Measurements from ENCODE around the gene LDLRAP1.
"Not testable (repeated sequence)": the region's sequence is repeated elsewhere in the genome, so short reads cannot be mapped to it uniquely, and the experiment has no call there.

The LDLRAP1 gene

DNA sequence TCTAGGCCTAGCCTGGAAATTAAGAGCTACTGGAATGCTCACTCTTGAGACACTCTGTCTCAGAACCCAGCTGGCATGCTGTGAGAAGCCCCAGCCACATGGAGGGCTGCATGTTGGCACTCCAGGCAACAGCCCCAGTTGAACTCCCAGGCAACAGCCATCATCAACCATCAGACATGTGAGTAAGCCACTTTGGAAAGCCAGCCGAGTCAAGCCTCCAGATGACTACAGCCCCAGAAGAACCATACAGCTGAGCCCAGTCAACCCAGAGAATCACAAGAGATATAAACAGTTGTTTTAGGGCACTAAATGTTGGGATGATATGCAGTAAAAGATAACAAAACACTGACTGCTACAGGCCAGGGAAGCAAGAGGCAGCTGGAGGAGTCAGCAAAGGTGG is 55.5 kb downstream of the LDLRAP1 start:
- H3K9me3 ChIP-seq: peaks cover 7% of the 10 kb centered on the region; the same call in 1 of the 2 replicates
- H3K27ac ChIP-seq: no peak overlapping the region
- H3K36me3 ChIP-seq: no peaks in the 10 kb centered on the region
- H3K9ac ChIP-seq: no peak overlapping the region
- no peaks in the 10 kb centered on the region for H4K20me1 ChIP-seq
- no peaks in the 10 kb centered on the region for H3K27me3 ChIP-seq
- H3K4me2 ChIP-seq: no peak overlapping the region
- peaks cover 12% of the 10 kb centered on the region for H3K4me1 ChIP-seq
- TF ChIP-seq Cebpa-rat (IDR thresholded peaks at IDR 0.05): no peak
- H3K4me3 ChIP-seq: no peak overlapping the region

DNA sequence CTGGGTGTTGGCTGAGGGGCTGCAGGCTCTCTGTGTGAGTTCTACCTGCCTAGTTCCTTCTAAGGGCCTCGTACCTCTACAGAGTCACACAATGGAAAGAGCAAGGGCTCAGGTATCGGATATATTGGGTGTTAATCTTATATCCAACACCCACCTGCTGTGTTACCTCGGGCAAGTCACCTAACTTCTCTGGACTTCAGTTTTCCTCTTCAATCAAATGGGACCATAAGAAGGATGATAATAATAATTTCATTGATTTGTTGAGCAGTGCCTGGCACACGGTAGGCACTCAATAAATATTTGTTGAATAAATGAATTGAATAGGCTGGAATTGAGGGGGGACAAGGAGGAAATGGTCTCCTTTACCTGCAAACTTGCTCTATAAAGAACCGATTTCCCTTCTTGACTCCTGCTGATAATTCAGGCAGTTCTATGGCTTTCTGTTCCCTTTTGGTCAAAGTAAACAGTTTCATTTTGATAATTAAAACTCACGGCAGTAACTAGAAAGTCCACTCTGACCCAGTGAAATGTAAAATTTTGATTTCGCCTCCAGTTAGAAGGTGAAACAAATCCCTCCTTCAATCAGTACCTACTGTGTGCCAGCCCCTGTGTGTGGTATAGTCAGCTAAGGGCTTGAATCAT is 56.7 kb downstream of the LDLRAP1 start:
- Histone ChIP-seq H3K9ac (no peak overlapping the region), H3K9me3 (peaks cover 7% of the 10 kb centered on the region; the same call in 1 of the 2 replicates), H3K4me1 (peaks cover 12% of the 10 kb centered on the region), H3K27me3 (no peaks in the 10 kb centered on the region), H3K4me2 (no peak overlapping the region), H3K36me3 (no peaks in the 10 kb centered on the region), H3K4me3 (no peak overlapping the region), H3K27ac (no peak overlapping the region), H4K20me1 (no peaks in the 10 kb centered on the region)
- TF ChIP-seq Cebpa-rat (IDR thresholded peaks at IDR 0.05): no peak

DNA sequence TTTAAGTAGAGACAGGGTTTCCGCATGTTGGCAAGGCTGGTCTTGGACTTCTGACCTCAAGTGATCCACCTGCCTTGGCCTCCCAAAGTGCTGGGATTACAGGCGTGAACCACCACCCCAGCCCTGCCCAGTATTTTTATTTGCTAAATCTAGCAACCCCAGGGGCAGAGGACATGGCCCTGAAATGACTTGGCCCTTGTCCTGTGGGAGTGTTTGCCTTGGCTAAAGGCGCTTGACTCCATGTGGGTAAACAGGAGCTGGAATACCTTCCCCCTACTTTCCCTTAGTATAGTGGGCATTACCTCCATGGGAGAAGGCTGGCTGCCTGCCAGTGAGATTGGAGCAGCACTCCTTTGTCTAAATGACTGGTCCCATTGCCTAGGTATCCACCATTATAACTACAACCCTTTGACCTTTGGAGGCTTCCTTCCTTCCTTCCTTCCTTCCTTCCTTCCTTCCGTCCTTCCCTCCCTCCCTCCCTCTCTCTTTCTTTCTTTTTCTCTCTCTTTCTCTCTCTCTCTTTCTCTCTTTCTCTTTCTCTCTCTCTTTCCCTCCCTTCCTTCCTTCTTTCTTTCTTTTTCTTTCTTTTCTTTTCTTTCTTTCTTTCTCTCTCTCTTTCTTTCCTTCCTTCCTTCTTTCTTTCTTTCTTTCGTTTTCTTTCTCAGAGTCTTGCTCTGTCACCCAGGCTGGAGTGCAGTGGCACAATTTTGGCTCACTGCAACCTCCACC is 57.7 kb downstream of the LDLRAP1 start:
- not testable (repeated sequence) for H4K20me1 ChIP-seq, H3K36me3 ChIP-seq, H3K27me3 ChIP-seq, H3K4me3 ChIP-seq, H3K9me3 ChIP-seq, H3K27ac ChIP-seq, H3K9ac ChIP-seq
- H3K4me2 ChIP-seq: peak overlapping the region; percentile 26; the same call in 1 of the 2 replicates
- peaks cover 12% of the 10 kb centered on the region for H3K4me1 ChIP-seq

DNA sequence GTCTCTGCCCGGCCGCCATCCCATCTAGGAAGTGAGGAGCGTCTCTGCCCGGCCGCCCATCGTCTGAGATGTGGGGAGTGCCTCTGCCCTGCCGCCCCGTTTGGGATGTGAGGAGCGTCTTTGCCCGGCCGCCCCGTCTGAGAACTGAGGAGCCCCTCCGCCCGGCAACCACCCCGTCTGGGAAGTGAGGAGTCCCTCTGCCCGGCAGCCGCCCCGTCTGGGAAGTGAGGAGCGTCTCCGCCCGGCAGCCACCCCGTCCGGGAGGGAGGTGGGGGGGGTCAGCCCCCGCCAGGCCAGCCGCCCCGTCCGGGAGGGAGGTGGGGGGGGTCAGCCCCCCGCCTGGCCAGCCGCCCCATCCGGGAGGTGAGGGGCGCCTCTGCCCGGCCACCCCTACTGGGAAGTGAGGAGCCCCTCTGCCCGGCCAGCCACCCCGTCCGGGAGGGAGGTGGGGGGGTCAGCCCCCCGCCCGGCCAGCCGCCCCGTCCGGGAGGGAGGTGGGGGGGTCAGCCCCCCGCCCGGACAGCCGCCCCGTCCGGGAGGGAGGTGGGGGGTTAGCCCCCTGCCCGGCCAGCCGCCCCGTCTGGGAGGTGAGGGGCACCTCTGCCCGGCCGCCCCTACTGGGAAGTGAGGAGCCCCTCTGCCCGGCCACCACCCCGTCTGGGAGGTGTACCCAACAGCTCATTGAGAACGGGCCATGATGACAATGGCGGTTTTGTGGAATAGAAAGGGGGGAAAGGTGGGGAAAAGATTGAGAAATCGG is 60.6 kb downstream of the LDLRAP1 start:
- H3K9me3 ChIP-seq, H4K20me1 ChIP-seq, H3K27me3 ChIP-seq, H3K4me2 ChIP-seq, H3K36me3 ChIP-seq, H3K27ac ChIP-seq, H3K9ac ChIP-seq, H3K4me3 ChIP-seq: not testable (repeated sequence)
- H3K4me1 ChIP-seq: peaks cover 20% of the 10 kb centered on the region

DNA sequence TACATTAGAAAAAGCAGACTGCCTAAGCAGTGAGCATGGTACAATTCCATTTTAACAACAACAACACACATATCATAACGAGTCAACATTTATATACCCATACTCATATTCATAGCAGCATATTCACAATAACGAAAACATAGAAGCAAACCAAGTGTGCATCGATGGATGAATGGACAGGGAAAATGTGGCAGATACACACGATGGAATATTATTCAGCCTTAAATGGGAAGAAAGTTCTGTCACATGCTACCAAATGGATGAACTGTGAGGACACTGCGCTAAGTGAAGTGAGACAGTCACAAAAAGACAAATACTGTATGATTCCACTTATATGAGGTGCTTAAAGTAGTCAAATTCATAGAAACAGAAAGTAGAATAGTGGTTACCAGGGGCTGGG is 63.7 kb downstream of the LDLRAP1 start:
- Histone ChIP-seq H3K9me3 (no peaks in the 10 kb centered on the region), H3K9ac (no peak overlapping the region), H3K4me2 (no peak overlapping the region), H3K27me3 (no peaks in the 10 kb centered on the region), H3K27ac (no peak overlapping the region), H4K20me1 (no peaks in the 10 kb centered on the region), H3K4me3 (no peak overlapping the region), H3K4me1 (peaks cover 24% of the 10 kb centered on the region), H3K36me3 (no peaks in the 10 kb centered on the region)
- TF ChIP-seq Cebpa-rat (IDR thresholded peaks at IDR 0.05): no peak

DNA sequence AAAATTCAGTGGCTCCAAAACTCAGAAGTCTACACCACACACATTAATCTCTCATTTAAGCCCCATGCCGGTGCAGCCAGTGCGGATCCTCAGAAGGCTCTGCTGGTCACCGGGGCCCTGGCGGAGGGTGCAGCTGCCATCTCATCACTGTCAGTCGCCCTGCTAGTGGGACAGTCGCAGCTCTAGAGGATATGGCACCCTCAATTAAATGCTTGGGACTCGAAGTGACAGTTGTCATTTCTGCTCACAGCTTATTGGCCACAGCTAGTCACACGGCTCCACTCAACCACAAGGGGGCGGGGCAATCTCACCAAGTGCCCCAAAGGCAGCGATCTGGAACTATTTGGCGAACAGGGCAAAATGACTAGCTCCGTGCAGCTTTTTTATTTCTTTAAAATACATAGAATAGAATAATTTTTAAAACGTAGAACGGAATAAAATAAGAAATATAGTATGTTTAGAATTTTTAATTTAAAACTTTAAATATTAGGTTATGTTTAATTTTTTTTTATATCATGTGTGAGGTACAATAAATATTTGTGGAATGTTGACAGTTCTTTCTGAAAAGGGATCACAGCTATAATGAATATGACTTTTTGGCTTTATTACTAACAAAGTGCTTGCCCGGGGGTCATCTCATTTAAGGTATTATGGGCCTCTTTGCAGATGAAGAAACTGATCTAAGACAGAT is 65.2 kb downstream of the LDLRAP1 start:
- Histone ChIP-seq H3K9me3 (no peaks in the 10 kb centered on the region), H3K4me3 (no peak overlapping the region), H3K4me1 (peaks cover 20% of the 10 kb centered on the region), H3K4me2 (peak overlapping the region; percentile 60), H3K36me3 (no peaks in the 10 kb centered on the region), H3K27ac (no peak overlapping the region), H3K27me3 (no peaks in the 10 kb centered on the region), H4K20me1 (no peaks in the 10 kb centered on the region), H3K9ac (no peak overlapping the region)
- TF ChIP-seq Cebpa-rat (IDR thresholded peaks at IDR 0.05): no peak

DNA sequence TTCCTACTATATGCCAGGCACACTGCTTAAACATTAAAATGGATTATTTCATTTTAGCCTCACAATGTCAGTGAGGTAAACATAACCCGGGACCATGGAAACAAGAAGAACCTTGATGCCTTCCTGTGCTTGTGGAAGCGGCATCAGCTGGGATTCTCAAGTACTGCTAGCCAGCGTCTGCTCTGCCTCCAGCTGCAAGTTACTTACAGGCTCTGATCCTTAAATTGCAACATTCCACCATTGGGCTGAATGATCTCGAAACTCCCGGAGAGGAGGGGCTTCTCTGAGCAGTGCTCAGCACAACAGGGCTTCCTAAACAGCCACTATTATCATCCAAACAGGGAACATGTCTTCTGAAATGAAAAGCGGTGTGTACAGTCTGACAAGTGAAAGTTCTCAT is 66.5 kb downstream of the LDLRAP1 start:
- TF ChIP-seq Cebpa-rat (IDR thresholded peaks at IDR 0.05): no peak
- H4K20me1 ChIP-seq: no peaks in the 10 kb centered on the region
- no peaks in the 10 kb centered on the region for H3K36me3 ChIP-seq
- no peak overlapping the region for H3K4me3 ChIP-seq
- no peak overlapping the region for H3K9ac ChIP-seq
- H3K4me1 ChIP-seq: peaks cover 26% of the 10 kb centered on the region
- no peak overlapping the region for H3K4me2 ChIP-seq
- H3K27ac ChIP-seq: no peak overlapping the region
- no peaks in the 10 kb centered on the region for H3K9me3 ChIP-seq
- no peaks in the 10 kb centered on the region for H3K27me3 ChIP-seq

DNA sequence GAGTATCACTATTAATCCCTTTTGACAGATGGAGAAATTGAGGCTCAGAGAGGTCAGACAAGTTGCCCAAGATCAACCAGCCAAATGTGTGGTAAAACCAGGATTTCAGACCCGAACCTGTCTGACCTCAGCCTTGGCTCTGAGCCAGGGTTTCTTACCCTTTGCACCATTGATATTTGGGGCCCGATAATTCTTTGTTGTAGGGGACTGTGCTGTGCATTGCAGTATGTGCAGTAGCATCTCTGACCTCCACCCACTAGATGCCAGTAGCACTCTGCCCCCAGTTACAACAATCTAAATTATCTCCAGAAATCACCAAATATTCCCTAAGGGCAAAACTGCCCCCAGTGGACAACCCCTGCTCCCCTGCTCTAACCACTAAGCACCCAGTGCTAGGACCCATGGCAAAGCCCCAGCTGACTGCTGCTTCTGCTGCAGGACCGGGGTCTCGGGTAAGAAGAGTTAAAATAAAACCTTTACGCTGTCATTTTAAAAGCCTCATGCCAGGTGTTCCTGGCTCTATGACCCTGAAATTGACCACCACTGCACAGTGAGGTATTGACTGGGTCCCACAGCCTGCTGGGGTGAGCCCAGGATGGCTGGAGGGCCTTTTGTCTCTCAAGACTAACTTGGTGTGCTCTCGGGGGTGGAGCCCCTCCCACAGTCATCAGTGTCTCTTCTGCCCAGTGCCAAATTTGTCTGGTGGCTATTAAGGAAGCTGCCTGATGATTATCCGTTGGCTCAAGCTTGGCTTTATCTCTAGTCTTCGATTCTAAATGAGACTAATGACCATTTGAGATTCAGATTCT is 67.6 kb downstream of the LDLRAP1 start:
- H3K4me2 ChIP-seq: no peak overlapping the region
- peaks cover 37% of the 10 kb centered on the region for H3K4me1 ChIP-seq
- H3K9me3 ChIP-seq: no peaks in the 10 kb centered on the region
- no peaks in the 10 kb centered on the region for H3K27me3 ChIP-seq
- no peak overlapping the region for H3K27ac ChIP-seq
- H3K9ac ChIP-seq: no peak overlapping the region
- TF ChIP-seq Cebpa-rat (IDR thresholded peaks at IDR 0.05): no peak
- no peaks in the 10 kb centered on the region for H4K20me1 ChIP-seq
- H3K4me3 ChIP-seq: no peak overlapping the region
- H3K36me3 ChIP-seq: no peaks in the 10 kb centered on the region

DNA sequence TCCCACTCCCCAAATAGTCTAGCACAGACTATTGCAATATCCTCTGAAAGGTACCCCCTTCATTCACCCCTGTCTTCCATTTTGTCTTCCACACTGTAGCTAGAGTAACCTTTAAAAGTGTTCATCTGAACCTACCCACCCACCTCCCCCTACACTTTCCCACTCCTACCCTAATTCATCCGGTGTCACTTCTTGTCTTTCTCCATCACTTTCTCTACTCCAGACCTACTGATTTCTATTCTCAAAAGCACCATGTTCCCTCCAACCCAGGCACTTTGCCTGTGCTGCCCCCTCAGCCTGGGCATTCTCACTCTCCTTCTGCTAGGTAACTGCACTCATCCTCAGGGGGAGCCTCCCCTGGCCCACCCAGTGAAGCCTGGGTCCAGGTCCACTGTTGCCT is 68.4 kb downstream of the LDLRAP1 start:
- H3K4me2 ChIP-seq: no peak overlapping the region
- H3K27me3 ChIP-seq: peaks cover under 1% of the 10 kb centered on the region; the same call in 1 of the 2 replicates
- no peaks in the 10 kb centered on the region for H3K36me3 ChIP-seq
- H3K4me3 ChIP-seq: no peak overlapping the region
- H3K9ac ChIP-seq: no peak overlapping the region
- no peaks in the 10 kb centered on the region for H3K9me3 ChIP-seq
- H3K4me1 ChIP-seq: peaks cover 40% of the 10 kb centered on the region
- H3K27ac ChIP-seq: no peak overlapping the region
- TF ChIP-seq Cebpa-rat (IDR thresholded peaks at IDR 0.05): no peak
- H4K20me1 ChIP-seq: no peaks in the 10 kb centered on the region
